AG09309 (cell line): Measurements from ENCODE around the gene GATAD1.
A peak's percentile ranks its signal among the peaks of the same experiment; 100 is the strongest.

Source experiments
- DNase-seq: peaks from one replicate; pipeline ENCODE4 v3.0.0-alpha.2; 2010; ENCODE audit warnings: low read depth
- H3K4me3 ChIP-seq: 2 replicates; pipeline ENCODE4 v1.5.1; 2011; ENCODE audit warnings: mild to moderate bottlenecking, low read depth, low read length, moderate library complexity; ENCODE audit not compliant: control insufficient read depth
- TF ChIP-seq, protein P1 (sequence below): IDR thresholded peaks from 2 replicates; pipeline ENCODE4 v1.5.1; 2011; ENCODE audit warnings: mild to moderate bottlenecking, low read depth, low read length, inconsistent platforms; ENCODE audit not compliant: insufficient read depth, control insufficient read depth; ENCODE audit errors: missing control alignments

The GATAD1 gene, protein sequence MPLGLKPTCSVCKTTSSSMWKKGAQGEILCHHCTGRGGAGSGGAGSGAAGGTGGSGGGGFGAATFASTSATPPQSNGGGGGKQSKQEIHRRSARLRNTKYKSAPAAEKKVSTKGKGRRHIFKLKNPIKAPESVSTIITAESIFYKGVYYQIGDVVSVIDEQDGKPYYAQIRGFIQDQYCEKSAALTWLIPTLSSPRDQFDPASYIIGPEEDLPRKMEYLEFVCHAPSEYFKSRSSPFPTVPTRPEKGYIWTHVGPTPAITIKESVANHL

DNA sequence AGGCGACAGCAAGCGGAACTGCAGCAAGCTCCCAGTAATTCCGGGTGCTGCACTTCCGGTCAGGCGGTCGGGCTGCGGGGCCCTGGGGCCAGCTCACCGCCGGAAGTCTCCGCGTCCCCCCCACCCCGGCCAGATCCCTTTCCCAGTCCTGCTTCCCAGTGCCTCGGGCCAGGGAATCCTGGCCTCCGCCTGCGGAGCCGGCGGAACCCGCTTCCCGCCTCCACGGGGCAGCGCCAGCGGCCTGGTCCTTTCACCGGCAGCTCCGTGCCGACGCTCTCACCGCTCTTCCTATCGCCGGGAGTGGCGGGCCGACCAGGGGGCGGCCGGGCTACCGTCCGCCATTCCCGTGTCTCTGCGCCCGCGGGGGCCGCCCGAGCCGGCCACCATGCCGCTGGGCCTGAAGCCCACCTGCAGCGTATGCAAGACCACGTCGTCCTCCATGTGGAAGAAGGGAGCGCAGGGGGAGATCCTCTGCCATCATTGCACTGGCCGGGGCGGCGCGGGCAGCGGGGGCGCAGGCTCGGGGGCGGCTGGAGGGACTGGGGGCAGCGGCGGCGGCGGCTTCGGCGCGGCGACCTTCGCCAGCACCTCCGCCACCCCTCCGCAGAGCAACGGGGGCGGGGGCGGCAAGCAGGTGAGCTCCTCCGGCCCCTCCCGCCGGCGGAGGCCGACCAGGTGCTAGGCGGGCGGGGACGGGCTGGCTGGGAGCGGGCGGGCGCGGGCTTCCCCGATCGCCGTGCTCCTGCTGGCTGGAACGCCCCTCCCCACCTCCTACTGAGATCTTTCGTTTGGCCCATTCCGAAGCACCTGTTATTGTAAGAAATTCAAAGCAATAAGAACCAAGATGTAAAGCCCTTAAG is at the start of gene GATAD1:
TSS of gene GATAD1 (plus strand) at position 138 of the 860 bp plus-strand sequence. CDS start at position 386, 248 bp downstream.
- peak; percentile 69 for DNase-seq
- TF ChIP-seq, protein P1, sequence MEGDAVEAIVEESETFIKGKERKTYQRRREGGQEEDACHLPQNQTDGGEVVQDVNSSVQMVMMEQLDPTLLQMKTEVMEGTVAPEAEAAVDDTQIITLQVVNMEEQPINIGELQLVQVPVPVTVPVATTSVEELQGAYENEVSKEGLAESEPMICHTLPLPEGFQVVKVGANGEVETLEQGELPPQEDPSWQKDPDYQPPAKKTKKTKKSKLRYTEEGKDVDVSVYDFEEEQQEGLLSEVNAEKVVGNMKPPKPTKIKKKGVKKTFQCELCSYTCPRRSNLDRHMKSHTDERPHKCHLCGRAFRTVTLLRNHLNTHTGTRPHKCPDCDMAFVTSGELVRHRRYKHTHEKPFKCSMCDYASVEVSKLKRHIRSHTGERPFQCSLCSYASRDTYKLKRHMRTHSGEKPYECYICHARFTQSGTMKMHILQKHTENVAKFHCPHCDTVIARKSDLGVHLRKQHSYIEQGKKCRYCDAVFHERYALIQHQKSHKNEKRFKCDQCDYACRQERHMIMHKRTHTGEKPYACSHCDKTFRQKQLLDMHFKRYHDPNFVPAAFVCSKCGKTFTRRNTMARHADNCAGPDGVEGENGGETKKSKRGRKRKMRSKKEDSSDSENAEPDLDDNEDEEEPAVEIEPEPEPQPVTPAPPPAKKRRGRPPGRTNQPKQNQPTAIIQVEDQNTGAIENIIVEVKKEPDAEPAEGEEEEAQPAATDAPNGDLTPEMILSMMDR: peak; percentile 87
- H3K4me3 ChIP-seq: peak within 1 kb of the TSS; percentile 61

DNA sequence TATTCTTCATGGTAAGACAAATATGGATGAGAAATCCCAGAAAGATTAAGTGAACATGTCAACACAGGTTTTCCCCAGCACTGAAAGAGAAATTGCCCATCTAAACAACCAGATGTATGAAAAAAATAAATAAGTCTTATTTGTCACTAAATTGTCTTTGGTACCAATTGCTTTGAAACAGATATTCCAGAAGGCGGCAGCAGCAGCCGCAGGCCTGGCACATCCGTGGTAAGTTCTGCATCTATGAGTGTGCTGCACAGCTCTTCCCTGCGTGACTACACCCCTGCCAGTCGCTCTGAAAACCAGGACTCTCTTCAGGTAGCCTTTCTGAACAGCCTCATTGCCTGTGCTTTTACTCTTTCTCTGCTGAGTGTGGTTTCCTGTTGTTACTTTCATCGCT is 49.7 kb upstream of the GATAD1 start:
- TF ChIP-seq, protein P1: no peak
- DNase-seq: no peak
- no peak overlapping the region for H3K4me3 ChIP-seq

DNA sequence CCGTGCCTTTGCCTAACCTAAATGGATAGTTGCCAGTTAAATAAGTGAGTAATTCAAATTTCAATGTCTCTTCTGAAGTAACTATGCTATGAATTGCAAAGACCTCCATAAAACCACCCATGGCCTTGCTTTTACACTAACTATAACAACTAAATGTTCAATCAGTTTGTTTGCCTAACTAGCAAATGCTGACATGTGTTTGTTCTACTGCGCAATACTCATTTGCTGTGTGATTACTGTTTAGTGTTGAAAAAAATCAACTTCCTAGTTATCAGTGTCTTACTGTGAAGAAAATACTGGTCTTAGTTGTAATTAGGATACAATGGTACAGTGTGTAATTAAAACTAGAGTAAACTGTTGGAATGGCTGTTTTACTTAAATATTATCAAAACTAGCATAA is 47.3 kb upstream of the GATAD1 start:
- H3K4me3 ChIP-seq: no peak overlapping the region
- no peak for DNase-seq
- TF ChIP-seq, protein P1: no peak

DNA sequence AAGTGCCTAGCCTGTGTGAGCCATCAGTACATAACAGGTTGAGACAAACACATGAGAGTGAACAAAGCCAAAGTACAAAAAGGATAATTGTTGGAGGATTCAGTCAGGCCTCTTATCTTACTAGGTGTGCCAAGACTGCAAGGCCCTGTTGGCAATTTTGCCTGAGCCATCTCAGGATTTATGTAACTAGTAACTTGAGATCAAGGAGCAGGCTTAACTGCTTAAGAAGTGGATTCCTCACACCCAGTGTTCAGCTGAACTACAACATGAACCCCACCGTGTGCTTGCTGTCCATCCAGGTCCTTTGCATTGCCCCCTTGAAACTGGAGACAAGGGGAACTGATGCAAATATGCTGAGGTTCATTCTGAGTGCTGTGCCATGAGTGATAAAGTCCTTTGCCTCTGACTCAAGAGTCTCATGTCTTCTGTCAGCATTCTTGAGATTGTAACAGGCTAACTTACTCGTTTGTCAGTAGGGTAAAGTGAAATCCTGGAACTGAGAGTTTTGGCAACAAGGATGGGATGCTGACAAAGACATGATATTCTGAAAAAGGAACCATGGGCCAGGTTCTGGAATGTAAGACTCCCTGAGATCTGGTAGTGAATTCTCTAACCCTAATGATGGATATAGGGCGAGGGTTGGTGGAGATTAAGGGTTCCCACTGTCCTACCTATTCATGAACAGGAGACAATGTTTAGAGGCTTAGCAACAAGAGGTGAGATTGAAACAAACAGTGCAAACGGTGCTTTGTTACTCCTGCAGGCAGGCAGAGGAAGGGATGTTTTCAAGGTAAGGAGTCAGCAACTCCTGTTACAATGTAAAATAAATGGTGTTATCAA is 44.1 kb upstream of the GATAD1 start:
- DNase-seq: no peak
- TF ChIP-seq, protein P1: no peak
- no peak overlapping the region for H3K4me3 ChIP-seq

DNA sequence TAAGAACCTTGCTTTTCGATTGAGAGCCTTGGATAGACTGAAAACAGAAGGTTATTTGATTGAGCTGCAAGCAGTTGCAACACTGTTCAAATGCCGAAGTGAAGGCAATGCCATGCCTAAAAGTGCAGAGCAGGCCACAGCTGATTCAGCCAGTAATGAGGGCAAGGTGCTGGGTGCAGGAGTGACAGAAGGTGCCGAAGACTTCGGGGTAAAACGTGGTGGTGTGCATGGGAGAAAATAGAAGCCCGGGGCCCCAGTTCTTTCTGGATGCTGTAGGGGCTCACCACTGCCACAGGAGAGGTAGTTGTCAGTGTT is 43.6 kb upstream of the GATAD1 start:
- H3K4me3 ChIP-seq: no peak overlapping the region
- DNase-seq: no peak
- TF ChIP-seq, protein P1: no peak

DNA sequence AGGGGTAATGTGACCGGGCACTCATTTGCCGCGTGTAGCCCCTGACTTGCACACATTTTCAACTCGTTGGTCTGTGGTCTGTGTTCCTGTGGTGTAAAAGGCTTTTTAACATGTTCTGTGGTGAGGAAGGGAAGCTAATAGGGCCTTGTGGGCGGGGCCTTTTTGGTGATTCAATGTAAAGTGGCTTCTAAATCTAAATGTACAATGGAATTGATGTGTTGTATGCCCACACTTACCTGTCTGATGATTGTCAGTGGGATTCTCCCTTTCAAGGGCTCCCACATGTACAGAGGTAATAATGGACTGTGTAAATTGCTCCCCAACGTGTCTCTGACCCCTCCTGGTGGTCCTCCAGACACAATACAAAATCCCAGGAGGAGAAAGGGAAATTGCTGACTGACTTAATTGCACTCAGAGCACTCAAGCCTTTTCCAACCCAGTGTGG is 43.1 kb upstream of the GATAD1 start:
- DNase-seq: no peak
- H3K4me3 ChIP-seq: no peak overlapping the region
- TF ChIP-seq, protein P1: no peak
